ENCODE measurements around the gene CLCN4.

CLCN4 gene

GRCh38 chrX:10286195-10286594, 129.4 kb downstream of the CLCN4 start:
- no peak for TF ChIP-seq CTCF (IDR thresholded peaks at IDR 0.05; ENCODE audit: control extremely low read depth, extremely low read depth, low read depth, missing control alignments)
- no peak for DNase-seq (ENCODE audit: extremely low spot score)
- ChIA-PET POLR2A (no interaction called here), CTCF (no interaction called here)

Measured in GM10248 (cell line).